Skeletal muscle cell (primary cell): ENCODE data around the gene UCK2.

Source experiments
- DNase-seq: peaks from one replicate; pipeline ENCODE4 v3.0.0-alpha.2; 2010; ENCODE audit warnings: low read depth
- H3K4me3 ChIP-seq: 2 replicates; pipeline ENCODE4 v1.5.1; 2011; ENCODE audit warnings: low read depth, mild to moderate bottlenecking, control low read depth, low read length, moderate library complexity

The UCK2 gene

DNA sequence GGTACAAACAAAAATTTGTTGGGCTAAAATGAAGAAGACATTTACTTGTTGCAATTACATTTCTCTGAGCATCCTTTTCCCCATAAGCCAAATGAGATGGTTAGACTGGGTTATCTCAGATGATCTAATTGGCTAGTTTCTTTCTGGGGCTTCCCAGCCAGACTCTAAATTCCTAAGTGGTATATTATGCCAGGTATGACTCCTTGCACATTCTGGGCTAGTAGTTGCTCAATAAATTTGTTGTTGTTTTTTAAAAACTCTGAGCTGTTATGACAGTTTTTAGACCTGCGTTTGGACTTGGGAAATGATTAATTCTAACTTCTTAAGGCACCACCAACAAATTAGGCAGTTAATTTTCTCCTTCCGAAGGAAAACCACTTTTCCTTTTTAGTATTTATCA is 66.1 kb downstream of the UCK2 start:
- H3K4me3 ChIP-seq, result no peak overlapping the region
- DNase-seq, result no peak

DNA sequence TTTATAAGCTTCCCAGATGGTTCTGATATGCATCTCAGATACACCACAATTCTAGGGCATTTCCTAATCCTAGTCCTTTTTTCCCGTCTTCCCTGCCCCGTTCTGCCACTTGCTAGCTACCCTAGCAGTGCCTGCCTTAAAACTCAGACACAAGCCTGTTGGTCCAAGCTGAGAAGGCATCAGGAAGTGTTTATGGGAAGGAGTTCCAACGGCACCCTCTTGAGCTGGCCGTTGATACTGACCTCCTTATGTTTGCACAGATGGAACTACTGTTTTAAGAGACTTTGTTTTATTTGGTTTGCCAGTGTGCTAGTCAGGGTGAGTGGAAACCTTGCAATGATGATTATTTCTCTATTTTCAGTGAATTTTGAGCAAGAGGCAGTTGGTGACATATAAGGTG is 67.2 kb downstream of the UCK2 start:
- DNase-seq, result no peak
- no peak overlapping the region for H3K4me3 ChIP-seq

GRCh38 chr1:165895451-165895871 is 68.0 kb downstream of the UCK2 start:
- DNase-seq, result no peak
- no peak overlapping the region for H3K4me3 ChIP-seq

GRCh38 chr1:165896277-165896676 is 68.9 kb downstream of the UCK2 start:
- peak; percentile 79 for DNase-seq
- H3K4me3 ChIP-seq, result no peak overlapping the region

GRCh38 chr1:165897326-165898303 is 70.2 kb downstream of the UCK2 start:
- H3K4me3 ChIP-seq, result no peak overlapping the region
- no peak for DNase-seq

GRCh38 chr1:165898837-165899236 is 71.4 kb downstream of the UCK2 start:
- peak; percentile 94 for DNase-seq
- no peak overlapping the region for H3K4me3 ChIP-seq

DNA sequence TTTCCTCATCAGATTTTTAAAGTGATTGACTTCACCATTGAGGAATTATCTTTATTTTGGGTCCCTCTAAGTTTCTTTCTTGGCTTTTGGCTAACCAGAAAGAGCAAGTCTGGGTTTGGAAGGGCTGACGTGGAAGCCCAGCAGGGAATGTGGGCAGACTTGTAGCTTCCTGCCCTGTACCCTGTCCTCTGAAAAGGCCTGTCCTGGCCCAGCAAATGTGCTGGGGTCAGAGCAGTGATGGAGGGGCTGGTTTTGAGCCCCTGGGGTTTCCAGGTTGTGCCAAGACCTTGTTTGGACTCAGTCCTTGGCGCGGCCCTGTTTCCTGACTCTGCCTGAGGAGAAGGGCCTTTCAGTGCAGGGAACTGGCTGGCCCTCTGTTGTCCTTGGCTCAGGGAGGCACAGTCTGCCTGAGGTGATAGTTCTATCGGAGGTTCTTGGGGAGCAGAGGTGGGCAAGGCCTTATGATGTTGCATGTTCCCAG is 72.1 kb downstream of the UCK2 start:
- H3K4me3 ChIP-seq, result no peak overlapping the region
- DNase-seq, result no peak

GRCh38 chr1:165900576-165901380 is 73.4 kb downstream of the UCK2 start:
- no peak overlapping the region for H3K4me3 ChIP-seq
- no peak for DNase-seq

DNA sequence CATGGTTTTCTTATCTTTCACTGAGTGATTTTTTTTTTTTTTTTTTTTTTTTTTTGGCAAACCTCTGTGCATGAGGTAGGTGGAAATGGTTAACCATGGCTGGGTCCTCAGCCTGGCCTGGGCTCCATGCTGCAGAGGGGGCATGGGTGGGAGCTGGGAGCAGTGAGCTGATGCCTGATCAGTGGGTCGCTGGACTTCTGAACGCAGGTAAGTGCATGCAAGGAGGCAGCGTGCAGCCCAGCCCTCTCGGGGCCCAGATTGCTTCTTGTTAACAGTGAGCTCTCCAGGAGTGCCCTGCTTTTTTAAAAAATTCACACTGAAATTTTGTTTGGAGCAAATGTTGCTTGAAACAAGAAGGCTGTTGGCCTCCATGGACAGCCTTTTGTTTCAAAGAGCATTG is 75.2 kb downstream of the UCK2 start:
- DNase-seq, result no peak

DNA sequence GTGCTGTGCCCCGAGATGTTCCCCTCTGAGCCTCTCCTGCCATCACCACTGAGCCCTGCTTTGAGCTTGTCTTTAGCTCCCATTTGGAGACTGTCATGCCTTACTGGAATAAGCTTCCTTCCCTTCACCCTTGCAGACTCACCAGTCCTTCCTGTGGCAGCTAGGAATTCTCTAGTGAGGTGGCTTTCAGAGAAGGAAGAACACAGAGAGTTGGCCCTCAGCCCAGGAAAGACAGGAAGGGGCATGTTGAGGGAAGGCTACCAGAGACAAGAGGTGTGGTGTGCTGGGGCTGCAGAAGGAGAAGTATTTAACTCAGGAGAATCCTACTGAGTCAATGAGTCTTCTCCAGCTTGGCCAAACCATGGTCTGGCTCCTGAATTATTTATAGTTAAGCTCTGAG is 76.3 kb downstream of the UCK2 start:
- H3K4me3 ChIP-seq, result no peak overlapping the region
- no peak for DNase-seq

More for the DNA sequence above, 75.2 kb downstream of the UCK2 start:
- no peak overlapping the region for H3K4me3 ChIP-seq

GRCh38 chr1:165904948-165905347 is 77.5 kb downstream of the UCK2 start:
- H3K4me3 ChIP-seq, result no peak overlapping the region
- DNase-seq, result no peak

DNA sequence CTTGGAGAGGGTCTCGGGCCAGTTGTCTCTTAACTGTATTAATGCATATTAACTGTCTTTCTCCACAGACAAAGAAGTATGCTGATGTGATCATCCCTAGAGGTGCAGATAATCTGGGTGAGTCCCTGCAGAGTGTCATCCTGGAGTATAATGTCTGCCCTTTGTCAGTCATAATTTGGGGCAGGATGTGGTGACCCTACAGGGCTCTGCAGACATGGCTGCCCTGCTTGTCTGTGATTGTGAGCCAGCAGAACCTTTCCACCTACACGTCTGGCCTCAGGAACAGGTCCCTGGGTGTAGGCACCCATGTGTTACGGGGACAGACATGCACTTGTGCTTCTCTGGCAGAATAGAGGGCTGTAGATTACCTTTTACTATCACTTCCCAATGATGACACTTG is 78.4 kb downstream of the UCK2 start:
- no peak overlapping the region for H3K4me3 ChIP-seq
- no peak for DNase-seq

DNA sequence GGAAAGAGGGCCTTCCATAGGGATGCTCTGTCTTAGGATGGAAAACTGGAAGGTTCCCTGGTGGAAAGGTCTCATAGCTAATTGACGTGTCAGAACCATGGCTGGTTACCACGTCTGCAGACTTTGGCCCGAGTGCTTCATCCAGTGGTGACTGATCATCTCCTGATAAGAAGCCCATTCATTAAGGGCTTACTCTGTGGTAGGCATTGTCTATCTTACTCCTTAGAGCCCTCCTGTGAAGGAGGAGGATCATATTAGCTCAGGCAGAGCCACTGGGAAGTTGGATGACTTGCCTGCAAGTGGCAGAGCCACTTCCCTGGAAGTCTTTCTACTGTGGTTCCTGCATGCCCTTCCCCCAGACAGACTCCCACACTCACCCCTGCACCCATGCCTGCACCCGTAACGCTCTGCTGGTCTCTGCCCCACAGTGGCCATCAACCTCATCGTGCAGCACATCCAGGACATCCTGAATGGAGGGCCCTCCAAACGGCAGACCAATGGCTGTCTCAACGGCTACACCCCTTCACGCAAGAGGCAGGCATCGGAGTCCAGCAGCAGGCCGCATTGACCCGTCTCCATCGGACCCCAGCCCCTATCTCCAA is 79.9 kb downstream of the UCK2 start:
- no peak overlapping the region for H3K4me3 ChIP-seq
- DNase-seq, result no peak

DNA sequence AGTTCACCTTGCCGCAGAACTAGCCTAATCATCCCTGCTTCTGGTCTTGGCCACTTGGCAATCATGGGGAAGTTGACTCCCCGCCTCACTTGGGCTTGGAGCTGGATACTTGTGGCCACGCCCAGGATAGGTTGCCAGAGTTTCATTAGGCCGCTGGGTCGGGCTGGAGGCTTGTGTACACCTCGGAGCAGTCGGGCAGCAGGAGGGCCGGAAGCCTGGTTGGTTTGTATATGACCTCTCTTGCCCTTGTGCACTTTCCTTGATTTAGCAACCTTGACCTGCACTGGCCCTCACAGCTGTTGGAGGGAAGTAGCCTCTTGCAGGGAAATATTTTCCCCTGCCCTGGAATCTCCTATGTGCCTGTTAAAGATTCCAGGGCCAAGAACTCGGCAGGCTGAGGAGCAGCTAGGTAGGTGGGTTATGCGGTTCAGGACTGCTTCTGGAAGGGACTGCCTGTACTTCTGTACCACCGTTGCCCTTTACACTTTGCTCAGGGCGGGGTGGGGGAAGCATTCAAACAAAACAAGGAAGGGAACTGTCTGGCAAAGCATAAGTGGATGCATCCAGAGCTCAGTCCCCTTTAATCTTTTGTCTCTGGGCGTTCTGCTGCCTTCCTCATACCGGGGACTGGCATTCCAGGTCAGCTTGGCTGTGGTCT is 83.5 kb downstream of the UCK2 start:
- no peak for DNase-seq
- H3K4me3 ChIP-seq, result no peak overlapping the region

DNA sequence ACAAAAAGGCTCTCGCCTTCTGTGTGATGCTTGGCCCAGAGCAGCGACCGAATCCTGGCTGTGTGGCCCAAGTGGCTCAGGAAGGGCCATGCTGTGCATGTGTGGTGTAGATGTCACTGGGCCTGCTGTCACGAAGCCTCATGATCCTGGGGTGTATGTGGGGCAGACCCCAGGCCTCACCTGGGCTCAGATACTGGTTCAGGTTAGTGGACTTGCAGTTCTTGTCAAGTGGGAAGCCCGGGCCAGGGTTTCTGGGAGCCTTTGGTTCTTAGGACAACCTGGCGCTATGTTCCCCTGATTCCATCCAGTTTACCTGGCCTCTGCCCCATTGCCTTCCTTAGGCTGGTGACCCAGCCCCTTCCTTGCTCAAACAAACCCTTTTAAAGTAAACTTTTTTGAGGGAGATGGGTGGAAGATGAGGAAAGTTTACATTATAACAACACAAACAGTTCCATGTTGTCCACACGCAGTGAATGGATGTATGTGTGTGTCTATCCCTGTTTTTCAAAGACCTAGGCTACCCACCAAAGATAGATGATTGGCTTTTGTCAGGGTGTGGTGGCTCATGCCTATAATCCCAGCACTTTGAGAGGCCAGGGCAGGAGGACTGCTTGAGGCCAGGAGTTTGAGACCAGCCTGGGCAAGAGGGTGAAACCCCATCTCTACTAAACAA is 84.3 kb downstream of the UCK2 start:
- H3K4me3 ChIP-seq, result no peak overlapping the region
- no peak for DNase-seq

GRCh38 chr1:165912638-165913037 is 85.2 kb downstream of the UCK2 start:
- DNase-seq, result no peak
- no peak overlapping the region for H3K4me3 ChIP-seq

GRCh38 chr1:165914136-165914798 is 86.9 kb downstream of the UCK2 start:
- DNase-seq, result no peak
- H3K4me3 ChIP-seq, result no peak overlapping the region

GRCh38 chr1:165915480-165915879 is 88.1 kb downstream of the UCK2 start:
- no peak overlapping the region for H3K4me3 ChIP-seq
- no peak for DNase-seq
